ENCODE measurements around the gene TSPAN14. TPM values are rescaled to one million over a fixed set of nuclear protein-coding genes. Genes with fewer than 3 reads are reported as not detected.
A peak's percentile ranks its signal among the peaks of the same experiment; 100 is the strongest.

TSPAN14 gene
- total RNA-seq, 1 experiment from 2014 or later = 46.9 TPM

DNA sequence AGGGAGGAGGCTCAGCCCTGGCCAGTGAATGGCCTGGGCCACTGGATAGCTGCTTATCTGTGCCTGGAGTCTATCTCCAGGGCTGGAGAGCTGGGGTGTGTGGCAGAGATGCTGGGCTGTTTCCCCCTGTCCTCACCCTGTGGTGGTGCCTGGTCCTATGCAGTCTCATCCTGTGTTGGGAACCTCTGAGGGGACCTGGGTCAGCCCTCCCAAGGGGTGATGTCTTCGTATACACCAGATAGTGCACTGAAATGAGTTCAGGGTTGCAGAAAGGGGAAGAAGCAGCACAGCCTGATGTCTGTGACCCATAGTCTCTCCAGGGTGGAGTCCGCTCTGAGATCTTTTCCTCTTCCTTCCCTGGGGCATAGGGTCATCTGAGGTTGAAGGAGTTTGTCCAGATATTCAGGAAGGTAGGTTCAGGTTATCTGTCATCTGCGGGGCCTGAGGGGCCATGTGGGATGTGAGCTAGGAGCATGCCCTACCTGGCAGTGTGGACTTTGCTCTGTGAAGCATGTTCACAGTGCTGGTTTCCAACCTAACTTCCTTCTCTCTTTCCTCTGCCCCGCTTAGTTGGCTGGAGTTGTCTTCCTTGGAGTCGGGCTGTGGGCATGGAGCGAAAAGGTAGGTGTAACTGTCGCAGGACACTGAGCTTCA, 50.2 kb downstream of the TSPAN14 start:
- ChIA-PET CTCF (interaction anchor here (0.7 to 21.4 kb wide), 18 partner anchors 8 to 145 kb away, joined by 3 to 923 read pairs (median 12); partner anchors contain the start of gene TSPAN14), POLR2A (interaction anchor here (0.9 to 11.3 kb wide), 12 partner anchors 20 to 122 kb away, joined by 3 to 205 read pairs (median 6); partner anchors contain the start of gene TSPAN14)
- Mint-ChIP-seq H3K4me1 (ENCODE audit: insufficient read depth, unreplicated experiment) (peaks cover 68% of the 10 kb centered on the region), H3K36me3 (ENCODE audit: insufficient read depth, unreplicated experiment) (peaks cover 48% of the 10 kb centered on the region), H3K27ac (ENCODE audit: low read depth, unreplicated experiment) (peak overlapping the region; percentile 86), H3K4me3 (ENCODE audit: unreplicated experiment) (no peak overlapping the region), H3K27me3 (ENCODE audit: insufficient read depth, unreplicated experiment) (no peaks in the 10 kb centered on the region), H3K9me3 (ENCODE audit: unreplicated experiment) (no peaks in the 10 kb centered on the region)
- intact Hi-C loops (cut with micrococcal nuclease) = no loop called here
- DNase-seq (ENCODE audit: unreplicated experiment) = no peak
- BruUV-seq (replicated peaks) = no TSS peak
- TF ChIP-seq, protein P1, sequence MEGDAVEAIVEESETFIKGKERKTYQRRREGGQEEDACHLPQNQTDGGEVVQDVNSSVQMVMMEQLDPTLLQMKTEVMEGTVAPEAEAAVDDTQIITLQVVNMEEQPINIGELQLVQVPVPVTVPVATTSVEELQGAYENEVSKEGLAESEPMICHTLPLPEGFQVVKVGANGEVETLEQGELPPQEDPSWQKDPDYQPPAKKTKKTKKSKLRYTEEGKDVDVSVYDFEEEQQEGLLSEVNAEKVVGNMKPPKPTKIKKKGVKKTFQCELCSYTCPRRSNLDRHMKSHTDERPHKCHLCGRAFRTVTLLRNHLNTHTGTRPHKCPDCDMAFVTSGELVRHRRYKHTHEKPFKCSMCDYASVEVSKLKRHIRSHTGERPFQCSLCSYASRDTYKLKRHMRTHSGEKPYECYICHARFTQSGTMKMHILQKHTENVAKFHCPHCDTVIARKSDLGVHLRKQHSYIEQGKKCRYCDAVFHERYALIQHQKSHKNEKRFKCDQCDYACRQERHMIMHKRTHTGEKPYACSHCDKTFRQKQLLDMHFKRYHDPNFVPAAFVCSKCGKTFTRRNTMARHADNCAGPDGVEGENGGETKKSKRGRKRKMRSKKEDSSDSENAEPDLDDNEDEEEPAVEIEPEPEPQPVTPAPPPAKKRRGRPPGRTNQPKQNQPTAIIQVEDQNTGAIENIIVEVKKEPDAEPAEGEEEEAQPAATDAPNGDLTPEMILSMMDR (IDR thresholded peaks at IDR 0.05; ENCODE audit: unreplicated experiment) = no peak

DNA sequence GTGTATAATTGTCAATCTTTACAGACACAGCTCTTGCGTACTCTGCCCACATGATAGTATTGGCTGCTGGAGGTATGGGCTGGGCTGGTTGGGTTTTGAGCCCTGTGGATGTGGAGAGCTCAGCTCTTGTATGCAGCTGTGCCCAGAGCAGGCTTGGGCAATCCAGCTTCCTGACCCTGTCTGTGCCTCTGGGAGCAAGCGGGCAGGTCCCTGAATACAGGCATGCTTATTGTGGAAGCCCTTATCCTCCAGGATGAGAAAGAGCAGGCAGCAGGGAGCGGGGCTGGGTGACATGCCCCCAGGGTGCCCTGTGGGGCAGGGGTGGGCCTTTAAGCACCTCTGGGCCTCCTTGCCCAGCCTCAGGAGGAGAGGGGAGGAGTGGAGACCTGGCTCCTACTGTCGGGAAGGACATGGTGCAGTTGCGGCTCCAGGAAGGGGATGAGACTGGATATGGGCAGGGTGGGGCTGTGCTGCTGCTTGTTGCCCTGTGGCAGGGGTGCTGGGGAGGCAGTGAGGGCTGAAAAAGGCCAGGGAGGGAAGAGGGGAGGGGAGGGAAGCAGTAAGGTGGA, 50.9 kb downstream of the TSPAN14 start:
- DNase-seq (ENCODE audit: unreplicated experiment) = peak; percentile 33
- Mint-ChIP-seq H3K27me3 (ENCODE audit: insufficient read depth, unreplicated experiment) (no peaks in the 10 kb centered on the region), H3K9me3 (ENCODE audit: unreplicated experiment) (no peaks in the 10 kb centered on the region), H3K27ac (ENCODE audit: low read depth, unreplicated experiment) (peak overlapping the region; percentile 86), H3K4me3 (ENCODE audit: unreplicated experiment) (no peak overlapping the region), H3K4me1 (ENCODE audit: insufficient read depth, unreplicated experiment) (peaks cover 69% of the 10 kb centered on the region), H3K36me3 (ENCODE audit: insufficient read depth, unreplicated experiment) (peaks cover 48% of the 10 kb centered on the region)
- BruUV-seq (replicated peaks) = no TSS peak
- ChIA-PET CTCF (interaction anchor here (0.5 to 21.4 kb wide), 32 partner anchors 9 to 1051 kb away, joined by 3 to 923 read pairs (median 6); partner anchors contain the start of gene TSPAN14), POLR2A (interaction anchor here (0.6 to 11.3 kb wide), 14 partner anchors 8 to 180 kb away, joined by 3 to 205 read pairs (median 10); partner anchors contain the start of gene TSPAN14)
- TF ChIP-seq, protein P1 (IDR thresholded peaks at IDR 0.05; ENCODE audit: unreplicated experiment) = no peak
- intact Hi-C loops (cut with micrococcal nuclease) = loop anchor here (1.0 kb wide), 3 partner anchors 51 to 122 kb away; partner anchors contain the start of gene TSPAN14

DNA sequence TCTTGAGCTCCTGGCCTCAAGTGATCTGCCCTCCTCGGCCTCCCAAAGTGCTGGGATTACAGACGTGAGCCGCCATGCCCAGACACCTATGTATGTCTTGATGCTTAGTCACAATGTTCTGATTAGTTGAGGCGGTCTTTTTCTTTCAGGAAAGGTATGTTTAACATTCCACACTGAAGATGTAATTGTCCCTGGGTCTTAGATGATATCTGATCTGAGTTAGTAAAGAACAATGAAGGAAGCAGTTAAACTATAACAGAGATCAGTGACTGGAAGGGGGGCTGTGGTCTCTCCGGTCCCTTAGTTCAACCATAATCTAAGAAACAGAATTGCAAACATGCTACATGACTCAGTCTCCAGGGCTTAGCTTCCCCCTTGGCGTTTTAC, 52.1 kb downstream of the TSPAN14 start:
- Mint-ChIP-seq H3K4me1 (ENCODE audit: insufficient read depth, unreplicated experiment) (peaks cover 62% of the 10 kb centered on the region), H3K4me3 (ENCODE audit: unreplicated experiment) (no peak overlapping the region), H3K36me3 (ENCODE audit: insufficient read depth, unreplicated experiment) (peaks cover 50% of the 10 kb centered on the region), H3K27ac (ENCODE audit: low read depth, unreplicated experiment) (peak overlapping the region; percentile 86), H3K27me3 (ENCODE audit: insufficient read depth, unreplicated experiment) (no peaks in the 10 kb centered on the region), H3K9me3 (ENCODE audit: unreplicated experiment) (no peaks in the 10 kb centered on the region)
- intact Hi-C loops (cut with micrococcal nuclease) = no loop called here
- ChIA-PET CTCF (interaction anchor here (0.6 to 21.4 kb wide), 37 partner anchors 9 to 1395 kb away, joined by 3 to 923 read pairs (median 6); partner anchors contain the start of gene TSPAN14), POLR2A (interaction anchor here (0.5 to 11.3 kb wide), 17 partner anchors 9 to 123 kb away, joined by 3 to 205 read pairs (median 7); partner anchors contain the start of gene TSPAN14)
- TF ChIP-seq, protein P1 (IDR thresholded peaks at IDR 0.05; ENCODE audit: unreplicated experiment) = no peak
- DNase-seq (ENCODE audit: unreplicated experiment) = peak; percentile 33
- no TSS peak for BruUV-seq (replicated peaks)
